ENCODE data around the gene CDH23.

CDH23 gene

GRCh38 chr10:71767420-71768035 is 370.8 kb downstream of the CDH23 start:
- DNase-seq, result peak; percentile 23

GRCh38 chr10:71769279-71769823 is 372.6 kb downstream of the CDH23 start:
- DNase-seq, result no peak

GRCh38 chr10:71770255-71770654 is 373.5 kb downstream of the CDH23 start:
- DNase-seq, result peak; percentile 29

- DNase-seq, result no peak
These were observed 374.1 kb downstream of the CDH23 start for GRCh38 chr10:71770789-71771188.

- no peak for DNase-seq
These were observed 374.5 kb downstream of the CDH23 start for GRCh38 chr10:71771204-71771603.

- DNase-seq, result peak; percentile 66
These were observed 375.3 kb downstream of the CDH23 start for GRCh38 chr10:71771821-71772617.

- no peak for DNase-seq
These were observed 376.1 kb downstream of the CDH23 start for GRCh38 chr10:71772832-71773220.

- peak; percentile 70 for DNase-seq
These were observed 376.7 kb downstream of the CDH23 start, which contains the start of gene VSIR for GRCh38 chr10:71773221-71773971. TSS of gene VSIR (minus strand) at chr10:71773520. CDS start at chr10:71773439, 81 bp downstream.

- no peak for DNase-seq
These were observed 378.4 kb downstream of the CDH23 start for GRCh38 chr10:71774916-71775702.

GRCh38 chr10:71776481-71776925 is 379.8 kb downstream of the CDH23 start:
- DNase-seq, result no peak

- no peak for DNase-seq
These were observed 380.7 kb downstream of the CDH23 start for GRCh38 chr10:71777213-71777985.

- no peak for DNase-seq
These were observed 381.5 kb downstream of the CDH23 start for GRCh38 chr10:71778071-71778825.

- DNase-seq, result no peak
These were observed 382.9 kb downstream of the CDH23 start for GRCh38 chr10:71779641-71780040.

GRCh38 chr10:71780156-71780555 is 383.4 kb downstream of the CDH23 start:
- no peak for DNase-seq

- no peak for DNase-seq
These were observed 384.0 kb downstream of the CDH23 start for GRCh38 chr10:71780719-71781118.

- DNase-seq, result no peak
These were observed 385.6 kb downstream of the CDH23 start for GRCh38 chr10:71782221-71782916.

GRCh38 chr10:71782917-71783490 is 386.3 kb downstream of the CDH23 start:
- no peak for DNase-seq

GRCh38 chr10:71783917-71784678 is 387.4 kb downstream of the CDH23 start:
- no peak for DNase-seq

GRCh38 chr10:71784679-71785272 is 388.1 kb downstream of the CDH23 start:
- DNase-seq, result no peak
